PFSK-1 (cell line): ENCODE data around the gene MYO1D.

Experiments
- FOXP2 ChIP-seq: optimal IDR thresholded peaks from 2 replicates; pipeline ENCODE3; 2011; ENCODE audit warnings: borderline replicate concordance, control low read depth, inconsistent platforms; ENCODE audit not compliant: insufficient read depth; ENCODE audit errors: extremely low read length, extremely low read depth
- POLR2AphosphoS5 ChIP-seq: IDR thresholded peaks from 2 replicates; pipeline ENCODE4 v1.6.1; 2012; ENCODE audit warnings: low read depth, mild to moderate bottlenecking, control low read depth, low read length, moderate library complexity
- REST ChIP-seq, 2 experiments: IDR thresholded peaks; 2 replicates each; pipeline versions ENCODE4 v1.6.1 to v1.8.0; 2011 to 2012; ENCODE audit warnings: low read depth in 2 of 2, low read length in 2 of 2, control low read depth in 1 of 2, inconsistent platforms in 1 of 2, mild to moderate bottlenecking in 1 of 2, moderate library complexity in 1 of 2; ENCODE audit not compliant: insufficient read depth in 1 of 2
- SIN3A ChIP-seq: IDR thresholded peaks from 2 replicates; pipeline ENCODE4 v1.6.1; 2012; ENCODE audit warnings: mild to moderate bottlenecking, low read length, moderate library complexity, borderline replicate concordance; ENCODE audit not compliant: insufficient read depth
- TAF1 ChIP-seq: IDR thresholded peaks from 2 replicates; pipeline ENCODE4 v1.6.1; 2012; ENCODE audit warnings: low read length, control low read depth, borderline replicate concordance; ENCODE audit not compliant: insufficient read depth

MYO1D gene

DNA sequence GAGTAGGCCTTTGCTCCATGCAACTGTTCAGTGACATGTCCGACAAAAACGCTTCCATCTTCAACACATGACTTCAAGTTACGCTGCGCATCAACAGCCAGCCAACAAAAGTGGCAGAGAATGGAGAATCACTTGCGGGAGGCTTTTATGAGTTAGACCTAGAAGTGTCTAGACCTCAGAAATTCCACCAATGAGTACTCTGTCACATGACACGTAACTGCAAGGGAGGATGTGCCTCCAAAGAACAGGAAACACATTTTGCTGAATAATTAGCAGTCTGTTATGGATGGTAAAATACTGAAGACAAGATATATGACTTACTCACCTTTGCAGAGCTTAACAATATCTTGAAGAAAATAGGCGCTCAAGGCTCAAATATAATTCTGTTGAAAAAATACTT is 62.1 kb downstream of the MYO1D start:
- no peak for TF ChIP-seq FOXP2
- no peak for TF ChIP-seq TAF1
- no peak for TF ChIP-seq POLR2AphosphoS5
- TF ChIP-seq SIN3A, result no peak
- TF ChIP-seq REST (IDR thresholded peaks at IDR 0.05; ENCODE audit: insufficient read depth in 1 of 2, low read depth in 2 of 2, low read length in 2 of 2), result no peak

DNA sequence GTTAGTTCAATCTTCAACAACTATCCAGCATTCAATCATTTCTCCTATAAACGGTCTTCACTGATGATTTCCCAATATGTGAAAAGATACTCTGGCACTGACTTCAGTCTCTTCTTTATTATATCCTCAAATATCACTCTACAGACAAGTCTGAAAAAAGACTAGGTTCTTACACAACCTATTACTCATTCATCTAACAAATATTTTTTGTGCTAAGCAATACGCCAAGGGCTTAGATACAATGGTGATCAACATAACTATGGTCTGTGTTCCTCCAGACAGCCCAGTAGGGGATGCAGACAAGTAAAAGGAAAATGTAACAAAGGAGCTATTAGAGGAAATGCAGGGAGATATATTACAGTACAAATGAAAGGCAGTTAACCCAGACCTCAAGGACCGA is 63.9 kb downstream of the MYO1D start:
- no peak for TF ChIP-seq POLR2AphosphoS5
- no peak for TF ChIP-seq TAF1
- TF ChIP-seq REST (IDR thresholded peaks at IDR 0.05; ENCODE audit: insufficient read depth in 1 of 2, low read depth in 2 of 2, low read length in 2 of 2), result no peak
- TF ChIP-seq SIN3A, result no peak
- TF ChIP-seq FOXP2, result no peak

DNA sequence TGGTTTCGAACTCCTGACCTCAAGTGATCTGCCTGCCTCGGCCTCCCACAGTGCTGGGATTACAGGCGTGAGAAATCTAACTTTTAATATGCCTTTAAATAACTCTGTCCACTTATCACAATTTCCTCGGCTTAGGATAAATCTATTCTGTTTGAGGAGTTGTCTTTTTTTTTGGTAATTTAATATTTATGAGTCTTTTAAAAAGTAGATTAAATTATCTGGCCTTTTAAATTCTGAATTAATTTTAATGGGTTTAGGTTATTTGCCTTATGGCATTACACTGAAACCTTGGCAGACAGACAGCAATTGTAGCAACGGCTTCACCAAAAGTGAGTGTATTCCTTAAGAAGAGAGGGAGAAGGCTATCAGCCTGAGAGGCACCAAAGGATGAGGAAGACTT is 66.2 kb downstream of the MYO1D start:
- no peak for TF ChIP-seq TAF1
- TF ChIP-seq FOXP2, result no peak

DNA sequence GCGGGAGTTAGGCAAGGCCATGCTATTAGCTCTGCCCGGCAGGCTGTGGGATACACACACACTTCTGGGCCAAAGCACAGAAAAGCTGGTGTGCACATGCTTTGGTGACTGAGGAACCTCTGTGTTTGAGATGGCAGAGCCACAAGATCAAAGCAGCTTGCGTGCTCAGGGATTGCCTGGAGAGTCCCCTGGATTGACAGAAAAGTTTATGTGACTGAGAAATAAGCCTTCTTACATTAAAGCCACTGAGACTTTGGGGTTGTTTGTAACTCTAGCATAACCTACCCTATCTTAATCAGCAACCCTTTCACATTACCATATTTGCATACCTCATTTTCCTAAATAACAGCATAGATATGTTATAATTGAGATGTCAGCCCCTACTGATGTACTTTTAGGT is 69.3 kb downstream of the MYO1D start:
- no peak for TF ChIP-seq POLR2AphosphoS5
- TF ChIP-seq TAF1, result no peak
- TF ChIP-seq FOXP2, result no peak
- no peak for TF ChIP-seq REST (IDR thresholded peaks at IDR 0.05; ENCODE audit: insufficient read depth in 1 of 2, low read depth in 2 of 2, low read length in 2 of 2)
- no peak for TF ChIP-seq SIN3A

- TF ChIP-seq TAF1 (no peak), SIN3A (no peak), POLR2AphosphoS5 (no peak), REST (IDR thresholded peaks at IDR 0.05; ENCODE audit: insufficient read depth in 1 of 2, low read depth in 2 of 2, low read length in 2 of 2) (no peak), FOXP2 (no peak)
Measured at GRCh38 chr17:32806646-32807045, 70.3 kb downstream of the MYO1D start.
